ENCODE measurements around the gene FAU. TPM values are rescaled to one million over a fixed set of nuclear protein-coding genes. Genes with fewer than 3 reads are reported as not detected.

The FAU gene
- total RNA-seq, 1 donor: 137 TPM

DNA sequence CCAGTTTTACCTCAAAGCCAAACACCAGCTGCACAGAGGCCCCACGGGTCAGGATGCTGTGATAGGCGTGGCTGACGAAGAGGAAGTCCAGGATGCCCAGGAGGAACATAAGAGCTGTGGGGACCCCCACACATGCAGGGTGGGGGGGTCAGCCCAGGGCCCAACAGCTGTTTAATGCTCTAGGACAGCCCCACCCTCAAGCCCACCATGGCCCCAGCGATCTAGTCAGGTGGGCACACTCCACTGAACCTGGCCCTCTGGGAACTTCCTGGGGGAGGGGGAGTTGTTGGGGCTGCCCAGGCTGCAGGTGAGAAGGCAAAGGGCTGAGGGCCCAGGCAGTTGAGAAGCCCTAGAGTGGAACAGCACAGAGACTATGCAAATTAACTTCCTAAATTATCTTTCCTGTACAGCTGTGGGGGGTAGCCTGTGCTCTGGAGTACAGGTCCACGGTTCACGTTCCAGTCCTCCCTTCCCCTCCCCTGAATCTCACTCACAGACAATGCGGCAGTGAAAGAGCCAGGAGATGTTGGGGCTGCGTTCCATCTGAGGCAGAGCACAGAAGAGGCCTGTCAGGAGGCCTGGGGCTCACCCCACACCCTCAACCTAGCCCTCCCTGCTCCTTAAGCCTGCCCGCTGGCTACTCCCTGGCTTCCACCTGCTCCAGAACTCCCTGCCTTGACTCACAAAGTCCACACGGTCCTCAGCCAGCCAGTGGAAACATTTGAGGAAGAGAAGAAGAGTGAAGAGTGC is 10.5 kb upstream of the FAU start:
- no peak overlapping the region for H3K4me3 ChIP-seq (ENCODE audit: low read depth, low read length)
- no peak for DNase-seq (ENCODE audit: low read depth)

GRCh38 chr11:65131895-65132237 is 9.9 kb upstream of the FAU start:
- TF ChIP-seq, protein P1, sequence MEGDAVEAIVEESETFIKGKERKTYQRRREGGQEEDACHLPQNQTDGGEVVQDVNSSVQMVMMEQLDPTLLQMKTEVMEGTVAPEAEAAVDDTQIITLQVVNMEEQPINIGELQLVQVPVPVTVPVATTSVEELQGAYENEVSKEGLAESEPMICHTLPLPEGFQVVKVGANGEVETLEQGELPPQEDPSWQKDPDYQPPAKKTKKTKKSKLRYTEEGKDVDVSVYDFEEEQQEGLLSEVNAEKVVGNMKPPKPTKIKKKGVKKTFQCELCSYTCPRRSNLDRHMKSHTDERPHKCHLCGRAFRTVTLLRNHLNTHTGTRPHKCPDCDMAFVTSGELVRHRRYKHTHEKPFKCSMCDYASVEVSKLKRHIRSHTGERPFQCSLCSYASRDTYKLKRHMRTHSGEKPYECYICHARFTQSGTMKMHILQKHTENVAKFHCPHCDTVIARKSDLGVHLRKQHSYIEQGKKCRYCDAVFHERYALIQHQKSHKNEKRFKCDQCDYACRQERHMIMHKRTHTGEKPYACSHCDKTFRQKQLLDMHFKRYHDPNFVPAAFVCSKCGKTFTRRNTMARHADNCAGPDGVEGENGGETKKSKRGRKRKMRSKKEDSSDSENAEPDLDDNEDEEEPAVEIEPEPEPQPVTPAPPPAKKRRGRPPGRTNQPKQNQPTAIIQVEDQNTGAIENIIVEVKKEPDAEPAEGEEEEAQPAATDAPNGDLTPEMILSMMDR (IDR thresholded peaks at IDR 0.05; ENCODE audit: insufficient read depth, low read depth, low read length): no peak
- H3K4me3 ChIP-seq (ENCODE audit: low read depth, low read length): no peak overlapping the region
- DNase-seq (ENCODE audit: low read depth): no peak

More for the DNA sequence above, 10.5 kb upstream of the FAU start:
- TF ChIP-seq, protein P1 (IDR thresholded peaks at IDR 0.05; ENCODE audit: insufficient read depth, low read depth, low read length): no peak

DNA sequence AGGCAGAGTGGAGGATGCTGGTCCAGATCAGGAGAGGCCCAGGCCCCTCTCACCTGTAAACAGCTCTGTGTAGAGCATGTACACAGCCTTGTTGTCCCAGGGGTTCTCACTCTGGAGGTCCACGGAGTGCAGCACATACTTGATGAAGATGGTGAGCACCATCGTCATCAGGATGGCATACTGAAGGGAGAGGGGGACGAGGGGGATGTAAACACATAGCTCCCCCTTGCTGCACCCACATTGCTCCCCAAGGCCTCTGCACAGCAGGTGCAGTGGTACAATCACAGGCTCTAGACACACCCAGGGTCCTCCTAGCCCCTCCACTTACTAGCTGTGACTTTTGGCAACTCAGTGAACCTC is 9.5 kb upstream of the FAU start:
- no peak overlapping the region for H3K4me3 ChIP-seq (ENCODE audit: low read depth, low read length)
- TF ChIP-seq, protein P1 (IDR thresholded peaks at IDR 0.05; ENCODE audit: insufficient read depth, low read depth, low read length): no peak
- DNase-seq (ENCODE audit: low read depth): no peak

DNA sequence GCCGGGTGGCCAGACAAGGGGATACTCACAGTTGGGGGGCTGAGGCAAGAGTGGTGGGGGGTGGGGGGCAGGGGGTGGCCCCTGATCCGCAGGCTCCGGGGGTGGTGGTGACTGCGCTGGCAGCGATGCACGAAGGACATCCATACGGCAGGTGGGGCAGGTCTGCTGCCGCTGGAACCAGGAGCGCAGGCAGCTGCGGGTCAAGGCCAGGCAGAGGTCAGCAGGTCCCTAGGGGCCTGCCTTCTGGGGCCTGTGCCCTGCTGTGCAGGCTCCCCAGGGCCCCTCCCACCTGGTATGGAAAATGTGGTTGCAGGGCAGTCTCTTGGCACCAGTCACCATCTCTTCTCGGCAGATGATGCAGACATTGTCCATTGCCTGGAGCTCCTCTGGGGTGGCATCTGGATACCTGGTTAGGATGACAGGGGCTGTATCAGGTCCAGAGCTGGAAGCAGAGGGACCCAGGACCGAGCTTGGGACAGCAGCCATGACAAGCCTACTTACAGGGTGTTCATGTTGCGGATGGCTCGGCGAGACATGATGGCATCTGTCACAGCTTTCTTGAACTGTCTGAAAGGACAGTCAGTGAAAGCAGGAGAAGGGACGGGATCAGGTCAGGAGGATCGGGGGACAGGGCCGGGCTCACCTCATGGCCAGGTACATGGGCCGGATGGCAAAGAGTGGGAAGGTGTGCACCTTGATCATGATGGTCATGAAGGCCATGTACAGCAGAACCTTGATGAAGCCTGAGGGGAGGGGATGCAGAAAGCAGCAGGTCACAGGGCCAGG is 8.9 kb upstream of the FAU start:
- TF ChIP-seq, protein P1 (IDR thresholded peaks at IDR 0.05; ENCODE audit: insufficient read depth, low read depth, low read length): no peak
- no peak overlapping the region for H3K4me3 ChIP-seq (ENCODE audit: low read depth, low read length)
- no peak for DNase-seq (ENCODE audit: low read depth)

DNA sequence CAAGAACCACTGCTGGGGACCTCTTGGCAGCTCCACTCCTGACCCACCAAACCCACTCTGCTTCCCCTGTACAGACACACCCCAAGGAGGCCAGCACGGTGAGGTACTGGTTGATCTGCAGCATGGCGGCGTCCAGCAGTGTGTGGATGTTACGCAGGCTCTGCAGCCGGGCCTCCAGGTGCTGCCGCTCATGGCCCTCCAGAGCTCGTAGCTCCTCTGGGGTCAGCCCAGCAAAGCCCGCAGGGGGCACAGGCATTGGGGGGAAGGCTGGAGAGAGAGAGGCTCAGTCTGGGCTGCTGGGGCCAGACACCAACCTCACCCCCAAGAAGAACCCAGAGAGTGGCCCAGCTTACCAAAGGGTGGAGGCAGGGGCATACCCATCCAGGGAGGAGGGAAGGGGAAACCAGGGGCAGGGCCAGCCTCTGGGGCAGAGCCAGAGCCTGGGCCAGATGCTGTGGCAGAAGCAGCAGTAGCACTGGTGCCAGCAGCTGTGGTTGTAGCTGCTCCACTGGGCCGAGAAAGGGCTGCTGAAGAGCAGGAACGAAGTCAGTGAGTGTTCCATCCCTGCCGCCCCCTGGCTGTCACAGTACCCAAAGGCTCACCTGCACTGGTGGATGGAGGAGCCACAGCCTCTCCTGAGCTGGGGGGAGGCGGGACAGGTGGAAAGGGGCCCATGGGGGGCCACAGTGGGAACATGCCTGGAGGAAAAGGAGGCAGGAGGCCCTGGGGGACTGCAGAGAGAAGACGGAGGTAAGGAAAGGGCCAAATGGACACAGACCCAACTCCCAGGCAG is 7.9 kb upstream of the FAU start:
- H3K4me3 ChIP-seq (ENCODE audit: low read depth, low read length): no peak overlapping the region
- no peak for DNase-seq (ENCODE audit: low read depth)
- TF ChIP-seq, protein P1 (IDR thresholded peaks at IDR 0.05; ENCODE audit: insufficient read depth, low read depth, low read length): no peak

- TF ChIP-seq, protein P1 (IDR thresholded peaks at IDR 0.05; ENCODE audit: insufficient read depth, low read depth, low read length): no peak
- no peak for DNase-seq (ENCODE audit: low read depth)
- H3K4me3 ChIP-seq (ENCODE audit: low read depth, low read length): no peak overlapping the region
Observed at GRCh38 chr11:65128182-65129145, 6.5 kb upstream of the FAU start.

Measured in fibroblast of villous mesenchyme (primary cell).